Activated CD4-positive, alpha-beta T cell treated with anti-CD3 and anti-CD28 coated beads, Interleukin-2, amount 50 U/mL, for 24 hours (primary cell): Measurements from ENCODE around the gene KIF13A.
"Not testable (repeated sequence)": the region's sequence is repeated elsewhere in the genome, so short reads cannot be mapped to it uniquely, and the experiment has no call there.

Experiments
- DNase-seq, 2 donors: peaks; one replicate each; pipeline ENCODE4 v3.0.0-alpha.2; 2020; ENCODE audit warnings: low read depth in 1 of 2, low spot score in 1 of 2

KIF13A gene

DNA sequence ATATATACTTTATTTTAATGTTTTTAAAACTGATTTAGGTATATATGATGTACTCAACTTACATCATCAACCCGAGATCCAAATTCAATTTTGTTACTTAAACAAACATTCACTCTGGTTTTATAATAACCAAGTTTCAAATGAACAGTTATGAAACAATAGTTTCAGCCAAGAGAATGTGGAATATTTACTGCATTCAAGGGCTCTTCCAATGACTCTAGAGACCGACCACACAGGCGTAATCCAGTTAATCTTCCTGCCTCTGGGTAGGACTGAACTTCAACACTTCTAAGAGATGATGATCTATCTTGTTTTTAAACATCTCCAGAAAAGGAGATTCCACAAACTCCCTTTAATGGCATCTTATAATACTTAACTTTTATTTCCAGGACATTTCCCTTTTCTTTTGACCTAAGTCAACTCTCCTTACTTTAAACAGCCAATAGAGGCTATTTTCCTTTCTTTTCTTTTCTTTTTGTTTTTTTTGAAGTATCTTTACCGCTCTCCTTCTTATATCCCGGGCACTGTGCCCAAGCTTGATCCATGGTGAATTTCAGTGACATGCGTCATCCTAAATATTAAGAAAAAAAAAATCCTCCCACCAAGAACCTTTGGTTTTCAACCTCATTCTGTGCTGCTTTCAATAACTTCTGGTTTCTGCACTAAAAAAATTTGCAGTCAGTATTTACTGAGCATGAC is 110.1 kb downstream of the KIF13A start:
- no peak for DNase-seq

DNA sequence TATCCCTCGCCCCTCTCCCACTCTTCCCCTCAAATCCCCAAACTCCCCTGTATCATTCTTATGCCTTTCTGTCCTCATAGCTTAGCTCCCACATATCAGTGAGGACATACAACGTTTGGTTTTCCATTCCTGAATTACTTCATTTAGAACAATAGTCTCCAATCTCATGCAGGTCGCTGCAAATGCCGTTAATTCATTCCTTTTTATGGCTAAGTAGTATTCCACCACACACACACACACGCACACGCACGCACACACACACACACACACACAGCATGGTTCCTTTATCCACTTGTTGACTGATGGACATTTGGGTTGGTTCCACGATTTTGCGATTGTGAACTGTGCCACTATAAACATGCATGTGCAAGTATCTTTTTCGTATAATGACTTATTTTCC is 112.7 kb downstream of the KIF13A start:
- DNase-seq = no peak

DNA sequence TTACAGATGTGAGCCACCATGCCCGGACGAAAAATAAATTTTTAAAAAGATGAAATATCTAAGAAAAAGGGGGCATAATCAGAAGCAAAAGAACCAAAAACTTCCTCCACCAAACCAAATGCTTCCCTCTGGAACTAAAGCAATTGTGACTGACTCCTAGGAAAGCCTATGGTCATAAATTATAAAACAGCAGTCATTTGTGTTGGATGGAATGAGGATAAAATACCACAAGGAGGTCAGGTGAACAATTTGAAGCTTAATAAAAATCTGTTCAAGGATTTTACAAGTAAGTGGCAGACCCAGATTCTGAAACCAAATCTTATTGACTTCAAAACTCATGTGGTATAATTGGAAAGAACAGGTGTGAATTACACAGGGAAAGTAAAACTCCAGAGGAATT is 114.5 kb downstream of the KIF13A start:
- DNase-seq = no peak

DNA sequence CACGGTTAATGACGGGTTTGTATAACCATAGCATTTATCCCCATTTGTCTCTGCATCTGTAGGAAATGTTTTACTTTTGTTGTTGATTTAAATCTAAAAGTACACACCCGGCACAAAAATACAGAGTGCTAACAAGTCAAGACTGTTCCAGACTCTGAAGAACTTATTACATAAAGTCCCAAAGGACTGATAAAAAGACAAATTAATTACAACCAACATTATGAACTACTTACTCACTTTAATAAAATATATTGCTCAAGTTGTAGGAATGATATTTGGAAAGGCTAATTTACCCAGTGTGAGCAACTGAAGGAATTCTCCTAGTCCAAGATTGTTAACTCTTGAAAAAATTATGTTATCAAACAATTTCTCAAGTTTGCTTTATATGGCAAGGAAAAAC is 115.6 kb downstream of the KIF13A start:
- no peak for DNase-seq

DNA sequence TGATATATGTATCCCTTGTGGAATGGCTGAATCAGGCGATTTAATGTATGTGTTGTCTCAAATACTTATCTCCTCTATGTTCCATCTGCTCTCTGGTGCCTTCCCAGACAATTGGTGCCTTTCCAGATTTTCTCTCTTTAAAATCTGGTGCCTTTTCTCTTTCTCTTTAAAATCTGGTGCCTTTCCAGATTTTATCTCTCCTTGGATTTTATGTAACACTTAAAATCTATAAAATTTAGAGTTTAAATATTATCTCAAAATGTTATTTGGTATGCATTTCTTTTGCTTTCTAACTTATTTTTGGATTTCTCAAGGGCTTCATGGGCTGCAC is 116.3 kb downstream of the KIF13A start:
- DNase-seq = no peak

DNA sequence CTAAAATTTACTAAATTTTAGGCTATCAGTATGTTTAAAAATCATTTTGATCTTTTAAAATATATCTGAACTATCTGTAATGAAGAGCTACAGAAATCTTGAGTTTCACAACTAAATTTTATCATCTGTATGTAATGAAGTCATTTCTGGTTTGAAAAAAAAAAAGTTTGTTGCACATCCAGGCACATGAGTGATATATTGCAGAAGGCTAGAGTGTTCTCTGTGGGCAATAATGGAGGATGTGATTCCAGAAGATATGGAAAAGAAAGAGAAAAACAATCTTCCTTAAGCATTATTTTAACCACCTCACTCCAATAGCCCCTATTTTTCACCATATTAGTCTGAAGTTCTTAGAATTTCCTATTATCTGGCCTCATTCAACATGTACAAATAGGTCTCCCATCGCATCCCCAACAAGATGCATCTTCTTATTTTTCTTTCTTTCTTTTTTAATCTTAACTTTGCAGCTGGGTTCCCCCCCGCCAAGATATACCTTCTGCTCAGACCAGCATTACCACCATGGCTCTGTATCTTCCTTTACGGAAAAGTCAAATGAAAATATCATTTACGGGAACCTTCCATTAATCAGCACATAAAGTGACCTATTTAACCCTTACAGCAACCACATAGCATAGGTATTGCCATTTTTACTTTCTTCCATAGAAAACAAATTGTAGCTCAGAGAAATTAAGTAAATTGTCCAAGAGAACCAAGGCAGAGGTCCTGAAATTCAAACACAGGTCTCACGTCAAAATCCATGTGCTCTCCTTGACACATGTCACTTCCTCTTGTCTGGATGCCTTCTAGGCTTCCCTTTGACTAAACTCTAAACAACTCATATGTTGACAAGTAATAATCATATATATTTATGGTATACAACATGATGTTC is 116.9 kb downstream of the KIF13A start:
- DNase-seq = no peak

DNA sequence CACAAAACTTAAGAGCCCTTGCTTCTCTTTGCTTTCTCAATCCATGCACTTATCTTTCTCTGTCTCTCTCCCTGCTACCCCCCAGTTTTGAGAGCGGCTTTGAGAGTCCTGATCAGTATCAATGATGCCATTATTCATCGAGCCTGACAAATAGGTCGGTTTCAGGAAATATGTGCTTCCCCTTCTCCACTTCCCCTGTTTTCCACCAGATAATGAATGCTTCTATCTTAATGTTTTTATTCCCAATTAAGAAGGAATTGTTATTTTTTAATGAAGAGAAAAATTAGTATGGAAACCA is 117.7 kb downstream of the KIF13A start:
- DNase-seq = no peak

DNA sequence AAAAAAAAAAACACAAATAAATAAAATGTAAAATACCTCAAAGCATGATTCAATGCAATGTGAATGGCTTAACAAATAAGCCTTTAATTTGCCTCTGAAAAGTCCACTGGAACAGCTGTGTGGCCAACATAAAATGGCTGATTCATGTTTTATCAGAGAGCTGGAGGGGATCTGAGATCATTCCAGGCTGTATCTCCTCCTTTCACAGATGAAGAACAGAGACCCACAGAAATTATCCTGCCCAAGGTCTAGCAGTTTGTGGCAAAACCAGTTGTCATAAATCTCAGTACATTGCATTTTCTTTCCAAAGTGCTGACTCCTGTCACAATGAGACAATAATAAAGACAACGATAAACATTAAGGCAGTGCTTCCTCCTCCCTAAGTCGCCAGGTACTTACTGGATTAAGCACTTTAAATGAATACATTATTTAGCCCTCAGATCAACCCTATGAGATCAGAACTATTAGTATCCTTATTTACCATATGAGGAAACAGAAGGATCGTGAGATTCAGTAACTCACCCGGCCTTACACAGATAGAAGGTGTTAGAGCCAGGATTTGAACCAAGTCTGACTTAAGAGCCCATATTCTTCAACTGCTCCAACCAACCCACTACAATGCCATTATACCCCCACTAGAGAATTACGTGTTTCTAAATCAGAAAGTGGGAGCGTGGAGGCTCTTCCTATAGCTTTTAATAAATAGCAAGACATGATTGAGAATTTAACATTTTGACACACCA is 118.3 kb downstream of the KIF13A start:
- no peak for DNase-seq

DNA sequence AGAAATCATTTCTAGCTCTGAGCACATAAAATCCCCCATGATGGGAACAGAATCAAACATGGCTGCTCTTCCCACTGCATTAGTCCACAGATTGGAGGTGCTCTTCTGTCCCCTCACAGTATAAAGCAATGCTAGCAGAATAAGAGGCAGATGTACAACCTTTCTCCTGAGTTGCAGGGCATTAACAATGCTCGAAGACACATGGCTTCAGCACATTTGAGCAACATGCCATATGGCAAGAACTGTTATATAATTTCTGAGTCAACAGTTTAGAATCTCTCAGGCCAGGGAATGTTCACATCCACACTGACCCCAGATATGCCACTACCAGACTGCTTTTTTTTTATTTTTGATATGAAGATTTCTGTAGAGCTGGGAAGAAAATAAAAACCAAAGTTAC is 119.6 kb downstream of the KIF13A start:
- DNase-seq = no peak

DNA sequence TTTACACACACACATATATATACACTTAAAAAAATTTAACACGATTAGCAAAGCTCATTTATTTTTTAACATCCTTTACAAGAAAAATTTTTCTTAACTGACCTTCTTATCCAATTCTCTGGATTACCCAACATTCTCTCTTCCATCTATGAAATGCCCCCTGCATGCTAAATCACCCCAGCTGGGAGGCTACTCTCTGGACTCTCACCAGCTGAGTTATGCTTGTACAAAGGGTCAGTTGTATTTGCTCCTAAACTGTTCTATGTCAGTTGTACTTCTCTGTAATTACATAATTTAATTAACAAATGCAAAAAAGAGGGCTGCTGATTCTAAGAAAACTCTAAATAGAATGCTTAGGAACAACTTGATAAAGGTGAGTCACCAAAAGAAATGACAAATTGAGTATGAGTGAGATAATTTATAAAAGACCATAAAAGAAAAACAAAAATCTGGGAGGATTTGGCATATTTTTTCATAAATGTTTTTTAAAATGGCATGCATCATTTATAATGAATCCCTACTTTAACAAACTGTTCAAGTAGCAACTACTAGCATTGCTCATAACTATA is 120.5 kb downstream of the KIF13A start:
- no peak for DNase-seq

DNA sequence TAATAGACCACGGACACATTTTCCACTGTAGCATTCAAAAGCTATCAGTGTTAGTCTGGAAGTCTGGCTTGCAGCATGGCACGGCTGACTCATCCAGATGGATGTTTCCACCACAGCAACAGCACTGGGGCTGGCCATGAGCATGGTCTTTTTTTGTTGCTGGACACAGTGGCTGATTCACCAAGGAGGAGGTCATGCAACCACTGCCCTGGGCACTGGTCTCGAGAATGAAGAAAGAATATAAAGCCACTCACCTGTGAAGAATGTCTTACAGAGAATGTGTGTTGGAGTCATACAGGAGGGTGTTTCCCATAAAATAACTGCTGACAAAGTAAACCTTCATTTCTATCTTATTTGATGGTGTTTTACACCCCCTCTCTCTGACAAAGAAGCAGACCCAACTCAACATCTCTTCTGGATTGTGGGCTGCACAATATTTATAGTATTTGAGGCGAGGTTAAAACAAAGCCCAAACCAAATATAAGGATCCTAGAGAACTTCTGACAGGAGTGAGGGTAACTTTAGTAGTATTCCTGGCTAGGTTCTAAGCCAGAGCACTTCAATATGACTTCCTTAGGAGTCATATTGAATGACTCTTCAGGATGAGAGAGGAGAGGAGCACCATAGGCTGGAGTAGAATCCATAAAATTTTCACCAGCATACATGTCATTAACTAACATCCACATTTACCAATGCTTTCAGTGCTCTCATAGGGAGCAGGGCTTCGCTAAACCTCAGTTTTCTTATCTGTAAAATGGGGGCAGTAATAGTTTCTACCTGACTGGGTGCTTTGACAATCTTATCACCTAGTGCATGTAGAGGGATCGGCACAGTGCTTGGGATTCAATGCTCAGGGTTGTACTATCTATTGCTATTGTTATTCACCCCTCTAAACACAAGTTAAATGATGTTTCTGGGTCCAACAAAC is 121.4 kb downstream of the KIF13A start:
- no peak for DNase-seq

DNA sequence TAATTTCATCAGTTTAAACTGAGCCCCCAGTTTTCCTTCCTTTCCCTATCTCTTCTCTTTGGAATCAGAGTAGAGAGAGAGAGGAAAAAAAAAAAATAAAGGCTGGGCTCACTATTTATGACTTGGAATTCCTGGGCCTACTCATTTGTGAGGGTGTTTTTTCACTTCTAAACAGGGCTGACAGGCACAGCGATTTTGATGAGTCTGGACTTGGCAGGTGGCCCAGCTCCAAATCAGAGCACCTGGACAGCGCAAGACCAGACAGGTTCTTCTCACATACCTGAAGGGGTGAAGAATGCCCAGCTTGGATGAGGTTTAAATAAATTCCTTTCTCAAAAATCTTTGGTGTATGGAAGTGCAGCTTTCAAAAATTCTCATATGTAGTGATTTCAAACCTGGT is 122.2 kb downstream of the KIF13A start:
- no peak for DNase-seq

DNA sequence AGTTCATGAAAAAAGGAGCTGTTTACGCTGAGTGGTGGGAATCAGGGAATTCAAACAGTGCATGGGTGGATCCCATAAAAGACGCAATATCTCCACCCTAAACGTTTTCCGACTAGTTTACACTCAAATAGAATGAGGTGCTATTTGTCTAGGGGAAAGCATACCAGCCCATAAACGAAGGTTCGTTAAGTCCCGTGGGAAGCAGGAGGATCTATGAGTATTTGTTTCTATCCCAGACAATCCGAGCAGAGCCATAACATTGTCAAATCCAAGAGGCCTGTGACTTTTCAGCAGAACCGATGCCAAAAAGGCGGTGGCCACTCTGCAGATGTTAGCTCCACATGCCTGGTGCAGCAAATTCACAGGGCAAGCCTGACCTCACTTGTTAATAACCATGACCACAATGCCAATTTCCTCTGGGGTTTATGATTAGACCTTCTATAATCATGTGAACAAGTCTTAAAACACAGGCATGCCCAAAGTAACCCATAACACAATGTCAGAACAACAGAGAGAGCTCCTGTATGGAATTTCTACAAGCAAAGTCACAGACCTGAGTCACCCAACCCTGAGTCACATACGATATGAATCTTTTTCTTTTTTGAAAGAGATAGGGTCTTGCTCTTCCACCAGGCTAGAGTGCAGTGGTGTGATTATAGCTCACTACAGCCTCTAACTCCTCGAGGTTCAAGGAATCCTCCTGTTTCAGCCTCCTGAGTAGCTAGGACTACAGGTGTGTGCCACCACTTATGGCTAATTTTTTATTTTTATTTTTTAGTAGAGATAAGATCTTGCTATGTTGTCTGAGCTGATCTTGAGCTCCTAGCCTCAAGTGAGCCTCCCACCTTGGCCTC is 123.3 kb downstream of the KIF13A start:
- DNase-seq = no peak

DNA sequence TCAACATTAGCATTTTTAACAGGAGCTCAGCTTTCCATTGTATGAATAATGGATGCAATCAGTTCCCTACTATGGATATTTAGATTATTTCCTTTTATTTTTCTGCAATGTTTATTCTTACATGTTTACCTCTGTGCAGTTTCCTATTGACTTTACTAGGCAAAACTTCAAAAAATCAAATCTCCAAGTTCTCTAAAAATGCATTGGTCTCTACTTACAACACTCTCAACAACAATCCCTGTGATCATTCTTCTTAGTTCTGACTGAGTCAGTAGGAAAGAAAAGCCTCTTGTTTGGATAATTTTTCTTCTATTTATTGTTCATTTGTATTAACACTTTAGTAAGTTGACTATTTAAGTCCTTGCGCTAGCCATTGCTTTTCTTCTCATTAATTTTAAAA is 126.1 kb downstream of the KIF13A start:
- no peak for DNase-seq

DNA sequence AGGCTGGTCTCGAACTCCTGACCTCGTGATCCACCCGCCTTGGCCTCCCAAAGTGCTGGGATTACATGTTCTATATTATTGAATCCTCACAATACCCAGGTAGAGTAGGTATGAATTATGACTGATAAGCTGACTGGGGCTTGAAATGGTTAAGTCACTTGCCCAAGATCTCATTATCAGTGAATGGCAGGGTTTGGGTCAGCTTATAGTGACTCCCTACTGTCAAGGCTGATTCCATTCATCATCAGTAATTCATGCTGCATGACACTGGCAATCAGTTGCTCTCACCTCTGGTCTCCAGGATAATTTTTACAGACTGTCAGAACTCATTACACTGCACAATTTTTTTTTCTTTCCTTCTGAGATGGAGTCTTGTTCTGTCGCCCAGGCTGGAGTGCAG is 127.6 kb downstream of the KIF13A start:
- DNase-seq = no peak

DNA sequence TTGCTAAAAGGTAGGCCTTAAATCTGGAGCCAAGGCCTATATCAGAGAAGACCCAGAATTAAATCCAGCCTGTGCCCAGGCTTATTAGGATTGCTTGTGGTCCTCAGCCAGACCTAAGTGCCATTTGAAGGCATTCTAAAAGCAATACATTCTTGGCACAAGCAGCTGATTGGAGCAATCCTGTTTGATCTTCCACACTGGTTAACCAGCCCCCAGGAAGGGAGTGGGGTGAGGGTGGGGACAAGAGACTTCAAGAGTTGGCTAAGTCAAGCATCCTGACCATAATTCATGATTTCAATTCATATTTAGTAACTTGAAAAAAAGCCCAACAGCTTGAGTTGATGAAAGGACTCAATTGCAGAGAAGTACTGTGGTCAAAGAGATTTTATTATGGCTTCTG is 128.9 kb downstream of the KIF13A start:
- no peak for DNase-seq

DNA sequence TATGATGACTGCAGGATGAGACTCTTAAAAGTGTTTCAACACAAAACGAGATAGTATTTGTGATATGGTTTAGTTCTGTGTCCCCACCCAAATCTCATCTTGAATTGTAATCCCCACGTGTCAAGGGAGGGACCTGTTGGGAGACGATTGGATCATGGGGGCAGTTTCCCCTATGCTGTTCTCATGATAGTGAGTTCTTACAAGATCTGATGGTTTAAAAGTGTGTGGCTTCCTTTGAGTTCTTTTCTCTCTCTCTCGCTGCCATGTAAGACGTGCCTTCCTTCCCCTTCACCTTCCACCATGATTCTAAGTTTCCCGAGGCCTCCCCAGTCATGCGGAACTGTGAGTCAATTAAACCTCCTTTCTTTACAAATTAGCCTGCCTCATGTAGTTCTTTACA is 130.2 kb downstream of the KIF13A start:
- not testable (repeated sequence) for DNase-seq

DNA sequence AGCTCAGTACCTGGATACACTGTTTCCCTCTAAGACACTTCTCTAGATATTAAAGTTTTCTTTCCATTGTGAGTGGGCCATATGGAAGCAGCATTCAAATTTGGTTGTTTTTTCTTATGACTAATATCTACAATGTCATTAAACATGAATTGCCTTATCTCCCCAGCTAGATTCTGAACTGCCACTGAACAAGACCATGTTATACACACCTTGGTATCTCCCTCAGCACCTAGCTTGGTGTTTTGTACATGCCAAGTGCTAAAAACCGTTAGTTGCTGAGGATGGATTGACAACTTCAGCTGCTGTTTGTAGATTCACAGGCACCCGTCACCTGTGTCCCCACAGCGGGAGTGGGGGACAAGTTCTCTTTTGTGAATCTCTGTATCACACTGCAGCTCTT is 131.1 kb downstream of the KIF13A start:
- DNase-seq = no peak

DNA sequence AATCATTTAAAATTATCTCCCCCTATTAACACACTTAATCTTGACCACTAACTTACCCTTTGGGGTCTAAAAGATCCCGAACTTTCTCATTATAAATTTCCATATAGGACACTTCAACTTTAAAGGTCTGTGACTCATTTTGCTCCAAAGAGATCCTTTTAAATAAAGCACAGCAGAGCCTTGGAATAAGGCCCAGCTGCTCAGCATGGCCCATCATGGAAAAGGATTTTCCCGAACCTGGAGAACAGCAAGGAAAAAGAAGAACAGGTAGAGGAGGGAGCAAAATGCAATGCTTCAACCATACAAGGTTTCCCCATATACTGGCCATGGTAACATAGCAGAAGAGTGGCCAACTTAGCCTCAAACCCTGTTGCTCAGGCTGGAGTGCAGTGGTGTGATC is 132.1 kb downstream of the KIF13A start:
- no peak for DNase-seq

DNA sequence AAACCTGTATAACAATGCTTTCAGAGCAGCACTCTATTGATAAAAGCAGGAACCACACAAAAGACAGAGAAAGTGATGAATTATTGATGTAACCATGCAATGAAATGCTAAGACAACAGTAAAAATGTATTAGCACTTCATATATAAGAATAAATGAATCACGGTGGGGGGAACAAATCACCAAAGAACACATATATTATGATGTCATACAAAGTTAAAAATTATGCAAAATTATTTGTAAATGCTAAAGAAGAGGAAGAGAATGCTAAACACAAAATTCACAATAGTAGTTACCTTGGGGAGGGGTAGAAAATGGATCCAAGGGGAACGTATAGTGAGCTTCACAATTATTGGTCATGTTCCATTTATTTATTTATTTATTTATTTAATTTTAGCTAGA is 133.9 kb downstream of the KIF13A start:
- DNase-seq = no peak
